ENCODE data around the gene ELAVL1. TPM values are rescaled to one million over a fixed set of nuclear protein-coding genes. Genes with fewer than 3 reads are reported as not detected.

ELAVL1 gene
- total and polyA plus RNA-seq, 9 of the 15 experiments (the other 6 are each of a cell fraction or from before 2014, with no cell fraction given): 4.3 to 172 (median 69.2) TPM

DNA sequence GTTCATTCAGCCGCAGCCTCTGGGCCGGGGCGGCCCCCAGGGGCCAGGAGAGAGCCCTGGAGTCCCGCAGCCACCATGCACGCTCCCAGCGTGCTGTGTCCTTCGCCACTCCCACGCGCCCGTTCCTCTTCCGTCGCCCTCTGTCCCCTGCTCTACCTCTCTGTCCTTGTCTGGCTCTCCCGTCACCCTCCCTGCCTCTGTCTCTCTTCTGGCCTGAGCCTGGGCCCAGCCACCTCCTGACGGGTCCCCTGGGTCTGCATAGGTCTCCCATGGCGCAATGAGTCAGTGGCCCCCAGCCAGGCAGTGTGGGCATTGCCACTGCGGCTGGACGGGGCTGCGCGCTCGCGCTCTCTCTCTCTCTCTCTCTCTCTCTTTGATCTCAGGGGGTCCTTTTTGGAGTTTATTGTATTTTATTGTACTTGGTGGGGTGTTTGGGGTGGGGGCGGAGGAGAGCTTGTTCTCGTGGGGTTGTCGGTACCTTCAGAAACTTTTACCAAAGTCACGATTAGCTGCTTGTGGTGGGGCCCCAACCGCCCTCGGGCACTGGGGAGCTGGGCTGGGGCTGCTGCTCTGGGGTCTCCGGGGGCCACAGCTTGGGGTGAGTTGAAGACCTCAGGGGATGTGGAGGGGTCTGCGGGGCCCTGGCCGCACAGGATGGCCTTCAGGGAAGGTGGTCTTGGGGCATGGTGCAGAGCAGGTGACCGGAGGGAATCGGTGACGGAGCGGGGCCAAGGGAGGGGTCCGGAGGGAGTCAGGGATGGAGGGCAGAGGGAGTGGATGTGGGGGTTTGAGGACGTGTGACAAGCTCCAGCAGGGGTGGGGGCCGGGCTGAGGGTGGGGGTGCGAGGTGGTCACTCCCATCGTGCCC, 92.5 kb downstream of the ELAVL1 start:
- in situ Hi-C loops (cut with MboI): no loop called here
- DNase-seq (ENCODE audit: extremely low read depth in 1 of 4, low spot score in 3 of 4): no peak
- POLR2A ChIA-PET: interaction anchor here (1.2 to 2.1 kb wide), 2 partner anchors 7 to 11 kb away, joined by 7 to 13 read pairs; partner anchors contain the start of gene SNAPC2

More for the DNA sequence above, 92.5 kb downstream of the ELAVL1 start:
- Histone ChIP-seq H3K9me1 (ENCODE audit: control insufficient read depth, insufficient read depth, low read length) (no peaks in the 10 kb centered on the region), H3K4me1 (replicated peaks in 1 of 2; ENCODE audit: control insufficient read depth in 2 of 2, insufficient read depth in 2 of 2, low read length in 2 of 2) (peaks cover 0 to 81% of the 10 kb centered on the region in 2 experiments; a peak in 3 of 5 replicates), H3K27me3 (ENCODE audit: control insufficient read depth in 2 of 2, insufficient read depth in 2 of 2, low read length in 2 of 2) (no peaks in the 10 kb centered on the region), H3K9ac (ENCODE audit: insufficient read depth in 1 of 2, low read depth in 2 of 2, low read length in 2 of 2) (no peak overlapping the region; a peak in 1 of 4 replicates), H3K79me2 (ENCODE audit: control insufficient read depth, insufficient read depth, low read length) (peaks cover 8% of the 10 kb centered on the region), H3K36me3 (ENCODE audit: control insufficient read depth, insufficient read depth, low read length) (peaks cover 42% of the 10 kb centered on the region; the same call in 1 of the 3 replicates), H2AFZ (ENCODE audit: low read depth, low read length) (no peak overlapping the region), H4K20me1 (replicated peaks; ENCODE audit: control insufficient read depth, insufficient read depth, low read length) (no peaks in the 10 kb centered on the region), H3K4me2 (ENCODE audit: insufficient read depth, low read length) (no peak overlapping the region), H3K27ac (ENCODE audit: extremely low read depth, low read depth, low read length) (no peak overlapping the region), H3K9me3 (replicated peaks; ENCODE audit: control insufficient read depth, insufficient read depth, low read depth, low read length) (no peaks in the 10 kb centered on the region), H3K4me3 (no peak overlapping the region)
- CTCF ChIA-PET (ENCODE audit: low intra/inter-chr PET ratio): no interaction called here
- BruUV-seq (replicated peaks): no TSS peak
- intact Hi-C loops (cut with micrococcal nuclease): no loop called here
- ATAC-seq (no peak), FAIRE-seq (no peak)
- 93% methylated on average over 27 of the region's 39 CpGs for WGBS (ENCODE audit: insufficient coverage, low coverage, missing lambda C conversion rate)
- TF ChIP-seq ZNF384 (IDR thresholded peaks at IDR 0.05; ENCODE audit: low read depth, low read length) (no peak), RBFOX2 (IDR thresholded peaks at IDR 0.05; ENCODE audit: low read depth, low read length) (peak; percentile 50), POLR2A (conservative IDR thresholded peaks at IDR 0.05) (peak; percentile 53), SIN3B (IDR thresholded peaks at IDR 0.05; ENCODE audit: low read depth) (no peak), NFIX (CRISPR knock-in tag; IDR thresholded peaks at IDR 0.05; ENCODE audit: low read depth) (no peak), RBM22 (IDR thresholded peaks at IDR 0.05; ENCODE audit: low read depth, low read length, poor library complexity, severe bottlenecking) (peak; percentile 8), POLR2B (IDR thresholded peaks at IDR 0.05; ENCODE audit: low read depth, partially characterized antibody) (peak; percentile 25), POLR2G (IDR thresholded peaks at IDR 0.05; ENCODE audit: low read depth, low read length) (peak; percentile 68)
